ENCODE results near the gene CITED2. TPM values are rescaled to one million over a fixed set of nuclear protein-coding genes. Genes with fewer than 3 reads are reported as not detected.

CITED2 gene
- total and polyA plus RNA-seq, 2 of the 8 experiments (the other 6 are each of a cell fraction or from before 2014, with no cell fraction given), result 89.1 to 115 TPM

- no peak for TF ChIP-seq CHD7 (IDR thresholded peaks at IDR 0.05; ENCODE audit: insufficient replicate concordance, low read length)
- no peak for TF ChIP-seq CREB1 (IDR thresholded peaks at IDR 0.05)
- TF ChIP-seq JUND (IDR thresholded peaks at IDR 0.05; ENCODE audit: low read length), result no peak
- no peak for TF ChIP-seq ATF3 (IDR thresholded peaks at IDR 0.05; ENCODE audit: insufficient read depth, low read depth, low read length)
- no peak for TF ChIP-seq BACH1 (IDR thresholded peaks at IDR 0.05; ENCODE audit: low read length)
- no peak for TF ChIP-seq E2F6 (IDR thresholded peaks at IDR 0.05)
- TF ChIP-seq GABPA (IDR thresholded peaks at IDR 0.05; ENCODE audit: borderline replicate concordance, insufficient read depth, low read length), result no peak
- no peak for TF ChIP-seq KDM1A (IDR thresholded peaks at IDR 0.05; ENCODE audit: borderline replicate concordance, low read length)
- no peak for TF ChIP-seq CBX5 (IDR thresholded peaks at IDR 0.05; ENCODE audit: low read depth, low read length)
Observed at GRCh38 chr6:139335447-139336210, 38.8 kb downstream of the CITED2 start (continued).
